Skeletal muscle tissue (tissue), 4 donors: ENCODE data around the gene RHAG. TPM values are rescaled to one million over a fixed set of nuclear protein-coding genes. Genes with fewer than 3 reads are reported as not detected.
"Not testable (repeated sequence)": the region's sequence is repeated elsewhere in the genome, so short reads cannot be mapped to it uniquely, and the experiment has no call there.

Experiments used
- H3K27ac ChIP-seq: one replicate; pipeline ENCODE4 v1.7.0; 2013; ENCODE audit warnings: mild to moderate bottlenecking, low read depth, low read length, inconsistent platforms
- H3K27me3 ChIP-seq, 3 donors: one replicate each; pipeline ENCODE4 v1.7.0; 2013; ENCODE audit warnings: low read length in 3 of 3; ENCODE audit not compliant: control insufficient read depth in 3 of 3, insufficient read depth in 3 of 3
- H3K36me3 ChIP-seq, 3 donors: one replicate each; pipeline ENCODE4 v1.7.0; 2013; ENCODE audit warnings: low read length in 3 of 3; ENCODE audit not compliant: control insufficient read depth in 3 of 3, insufficient read depth in 3 of 3
- H3K4me1 ChIP-seq, 3 donors: one replicate each; pipeline ENCODE4 v1.7.0; 2013; ENCODE audit warnings: low read length in 3 of 3, mild to moderate bottlenecking in 3 of 3; ENCODE audit not compliant: control insufficient read depth in 3 of 3, insufficient read depth in 3 of 3
- H3K4me3 ChIP-seq, 3 donors: one replicate each; pipeline ENCODE4 v1.7.0; 2013; ENCODE audit warnings: low read length in 3 of 3
- H3K9ac ChIP-seq, 3 donors: one replicate each; pipeline ENCODE4 v1.7.0; 2013; ENCODE audit warnings: low read length in 3 of 3, mild to moderate bottlenecking in 3 of 3, moderate library complexity in 2 of 3, low read depth in 1 of 3
- H3K9me3 ChIP-seq, 3 donors: one replicate each; pipeline ENCODE4 v1.7.0; 2013; ENCODE audit warnings: low read length in 3 of 3; ENCODE audit not compliant: control insufficient read depth in 3 of 3
- total RNA-seq: library from RNA; depleted of rRNA; stranded (reverse); fragments of >200 nt; gene quantifications from one replicate; pipeline ENCODE4 v1.2.3, GENCODE V29; 2014
- donor health status: Osteomylitis.

Gene RHAG
- total RNA-seq, result 1.6 TPM

- Histone ChIP-seq H3K36me3 (no peaks in the 10 kb centered on the region), H3K27ac (no peak within 1 kb of the TSS), H3K9ac (no peak within 1 kb of the TSS), H3K4me3 (no peak within 1 kb of the TSS), H3K27me3 (no peaks in the 10 kb centered on the region), H3K4me1 (no peaks in the 10 kb centered on the region), H3K9me3 (no peaks in the 10 kb centered on the region)
Observed at GRCh38 chr6:49636713-49637349, at the start of gene RHAG. RHAG (minus strand) TSS chr6:49636839; CDS start chr6:49636812, 27 bp downstream.

GRCh38 chr6:49676671-49677281 lies 40.1 kb upstream of the RHAG start:
- Histone ChIP-seq H3K36me3 (no peaks in the 10 kb centered on the region), H3K4me3 (no peak overlapping the region), H3K9ac (no peak overlapping the region), H3K27me3 (no peaks in the 10 kb centered on the region), H3K9me3 (no peaks in the 10 kb centered on the region), H3K4me1 (no peaks in the 10 kb centered on the region), H3K27ac (no peak overlapping the region)

GRCh38 chr6:49675816-49676215 lies 39.2 kb upstream of the RHAG start:
- no peaks in the 10 kb centered on the region for H3K27me3 ChIP-seq
- H3K9me3 ChIP-seq, result no peaks in the 10 kb centered on the region
- H3K27ac ChIP-seq, result no peak overlapping the region
- H3K4me3 ChIP-seq, result no peak overlapping the region
- no peaks in the 10 kb centered on the region for H3K36me3 ChIP-seq
- no peaks in the 10 kb centered on the region for H3K4me1 ChIP-seq
- H3K9ac ChIP-seq, result no peak overlapping the region

- Histone ChIP-seq H3K27ac (no peak overlapping the region), H3K4me3 (no peak overlapping the region), H3K27me3 (no peaks in the 10 kb centered on the region), H3K4me1 (no peaks in the 10 kb centered on the region), H3K36me3 (no peaks in the 10 kb centered on the region), H3K9me3 (no peaks in the 10 kb centered on the region), H3K9ac (no peak overlapping the region)
Observed at GRCh38 chr6:49668083-49668511, 31.5 kb upstream of the RHAG start.

- Histone ChIP-seq H3K9me3 (no peaks in the 10 kb centered on the region), H3K9ac (no peak overlapping the region), H3K36me3 (no peaks in the 10 kb centered on the region), H3K27ac (no peak overlapping the region), H3K27me3 (no peaks in the 10 kb centered on the region), H3K4me3 (no peak overlapping the region), H3K4me1 (no peaks in the 10 kb centered on the region)
Observed at GRCh38 chr6:49666930-49667757, 30.5 kb upstream of the RHAG start.

GRCh38 chr6:49666480-49666879 lies 29.8 kb upstream of the RHAG start:
- Histone ChIP-seq H3K4me3 (no peak overlapping the region), H3K36me3 (no peaks in the 10 kb centered on the region), H3K27me3 (no peaks in the 10 kb centered on the region), H3K27ac (no peak overlapping the region), H3K4me1 (no peaks in the 10 kb centered on the region), H3K9ac (no peak overlapping the region), H3K9me3 (no peaks in the 10 kb centered on the region)

GRCh38 chr6:49664817-49665216 lies 28.2 kb upstream of the RHAG start:
- H3K27me3 ChIP-seq, result no peaks in the 10 kb centered on the region
- no peak overlapping the region for H3K27ac ChIP-seq
- no peak overlapping the region for H3K9ac ChIP-seq
- H3K4me1 ChIP-seq, result no peaks in the 10 kb centered on the region
- H3K4me3 ChIP-seq, result no peak overlapping the region
- no peaks in the 10 kb centered on the region for H3K9me3 ChIP-seq
- H3K36me3 ChIP-seq, result no peaks in the 10 kb centered on the region

- not testable (repeated sequence) for H3K4me3 ChIP-seq, H3K9me3 ChIP-seq, H3K27ac ChIP-seq, H3K9ac ChIP-seq, H3K36me3 ChIP-seq, H3K4me1 ChIP-seq, H3K27me3 ChIP-seq
Observed at GRCh38 chr6:49664054-49664453, 27.4 kb upstream of the RHAG start.

GRCh38 chr6:49662892-49663261 lies 26.2 kb upstream of the RHAG start:
- no peak overlapping the region for H3K27ac ChIP-seq
- H3K9me3 ChIP-seq, result no peaks in the 10 kb centered on the region

GRCh38 chr6:49662231-49662891 lies 25.7 kb upstream of the RHAG start:
- H3K9ac ChIP-seq, result no peak overlapping the region
- no peaks in the 10 kb centered on the region for H3K4me1 ChIP-seq
- H3K27ac ChIP-seq, result no peak overlapping the region
- H3K4me3 ChIP-seq, result no peak overlapping the region
- no peaks in the 10 kb centered on the region for H3K9me3 ChIP-seq
- H3K27me3 ChIP-seq, result no peaks in the 10 kb centered on the region
- H3K36me3 ChIP-seq, result no peaks in the 10 kb centered on the region

More at GRCh38 chr6:49662892-49663261, 26.2 kb upstream of the RHAG start:
- Histone ChIP-seq H3K36me3 (no peaks in the 10 kb centered on the region), H3K27me3 (no peaks in the 10 kb centered on the region), H3K4me3 (no peak overlapping the region), H3K4me1 (no peaks in the 10 kb centered on the region), H3K9ac (no peak overlapping the region)
